Neuronal stem cell (in vitro differentiated cells): Measurements from ENCODE around the gene RIOK2.

Experiments
- DNase-seq: peaks from one replicate; pipeline ENCODE4 v3.0.0-alpha.2; 2013; ENCODE audit warnings: low spot score
- H2AFZ ChIP-seq: one replicate; pipeline ENCODE4 v1.6.1; 2013; ENCODE audit warnings: mild to moderate bottlenecking, low read length, inconsistent platforms
- H2AK5ac ChIP-seq: 2 replicates; pipeline ENCODE4 v1.6.1; 2013; ENCODE audit warnings: low read depth, mild to moderate bottlenecking, inconsistent platforms, low read length, moderate library complexity, mixed read lengths
- H2BK120ac ChIP-seq: 2 replicates; pipeline ENCODE4 v1.6.1; 2013; ENCODE audit warnings: low read depth, mild to moderate bottlenecking, inconsistent platforms, low read length, moderate library complexity, mixed read lengths
- H2BK12ac ChIP-seq: one replicate; pipeline ENCODE4 v1.6.1; 2013; ENCODE audit warnings: low read length, inconsistent platforms
- H2BK15ac ChIP-seq: 2 replicates; pipeline ENCODE4 v1.6.1; 2013; ENCODE audit warnings: mild to moderate bottlenecking, low read length, inconsistent platforms, mixed read lengths
- H2BK5ac ChIP-seq: one replicate; pipeline ENCODE4 v1.6.1; 2013; ENCODE audit warnings: inconsistent platforms, mild to moderate bottlenecking, low read length, moderate library complexity
- H3K14ac ChIP-seq: one replicate; pipeline ENCODE4 v1.6.1; 2013; ENCODE audit warnings: low read length, inconsistent platforms
- H3K18ac ChIP-seq: 2 replicates; pipeline ENCODE4 v1.6.1; 2013; ENCODE audit warnings: low read length, inconsistent platforms
- H3K23ac ChIP-seq: 2 replicates; pipeline ENCODE4 v1.6.1; 2013; ENCODE audit warnings: low read depth, mild to moderate bottlenecking, mixed read lengths, low read length, inconsistent platforms; ENCODE audit not compliant: poor library complexity
- H3K27ac ChIP-seq: replicated peaks from 3 replicates; pipeline ENCODE4 v1.5.1; 2013; ENCODE audit warnings: low read length, inconsistent platforms
- H3K27me3 ChIP-seq, 3 experiments: 2 replicates each; pipeline ENCODE4 v1.6.1; 2013; ENCODE audit warnings: low read length in 3 of 3, mild to moderate bottlenecking in 2 of 3, inconsistent platforms in 1 of 3, low read depth in 1 of 3, mixed read lengths in 1 of 3, moderate library complexity in 1 of 3; ENCODE audit not compliant: control insufficient read depth in 3 of 3, insufficient read depth in 3 of 3
- H3K36me3 ChIP-seq, 2 donors: replicated peaks in 1 of 2; 2 replicates each; pipeline ENCODE4 v1.6.1; 2013; ENCODE audit warnings: low read length in 2 of 2; ENCODE audit not compliant: control insufficient read depth in 2 of 2, insufficient read depth in 2 of 2
- H3K4ac ChIP-seq: 2 replicates; pipeline ENCODE4 v1.6.1; 2013; ENCODE audit warnings: inconsistent platforms, mild to moderate bottlenecking, low read length, moderate library complexity
- H3K4me1 ChIP-seq, 2 donors: 1 replicate in 1 of 2; 2 replicates in 1 of 2; pipeline ENCODE4 v1.6.1; 2013; ENCODE audit warnings: low read length in 2 of 2, low read depth in 1 of 2; ENCODE audit not compliant: control insufficient read depth in 2 of 2, insufficient read depth in 1 of 2
- H3K4me2 ChIP-seq: one replicate; pipeline ENCODE4 v1.6.1; 2013; ENCODE audit warnings: mild to moderate bottlenecking, low read length, inconsistent platforms; ENCODE audit not compliant: insufficient read depth, poor library complexity, severe bottlenecking
- H3K4me3 ChIP-seq, 2 donors: 2 replicates each; pipeline ENCODE4 v1.5.1; 2013; ENCODE audit warnings: low read length in 2 of 2, mild to moderate bottlenecking in 2 of 2, inconsistent platforms in 1 of 2, moderate library complexity in 1 of 2
- H3K79me1 ChIP-seq: one replicate; pipeline ENCODE4 v1.6.1; 2013; ENCODE audit warnings: low read depth, mild to moderate bottlenecking, inconsistent platforms, low read length, moderate library complexity
- H3K9ac ChIP-seq: one replicate; pipeline ENCODE4 v1.6.1; 2013; ENCODE audit warnings: mild to moderate bottlenecking, low read depth, low read length, inconsistent platforms; ENCODE audit not compliant: poor library complexity
- H3K9me3 ChIP-seq, 2 donors: replicated peaks in 1 of 2; 2 replicates each; pipeline versions ENCODE3 to v1.6.1; 2013; ENCODE audit warnings: low read length in 2 of 2, mild to moderate bottlenecking in 2 of 2, inconsistent platforms in 1 of 2, low read depth in 1 of 2, mixed read lengths in 1 of 2, moderate library complexity in 1 of 2; ENCODE audit not compliant: control insufficient read depth in 2 of 2, insufficient read depth in 1 of 2
- H4K8ac ChIP-seq: one replicate; pipeline ENCODE4 v1.6.1; 2013; ENCODE audit warnings: low read depth, mild to moderate bottlenecking, inconsistent platforms, low read length, moderate library complexity
- H4K91ac ChIP-seq: one replicate; pipeline ENCODE4 v1.6.1; 2013; ENCODE audit warnings: low read length, low read depth, mild to moderate bottlenecking, inconsistent platforms; ENCODE audit not compliant: poor library complexity
- WGBS, 2 donors: extraction: QIAGEN DNeasy Blood & Tissue Kit; methylation state at CpG; one replicate each; pipeline ENCODE4 v1.1.7; 2013; ENCODE audit warnings: missing lambda C conversion rate in 2 of 2, mixed read lengths in 1 of 2; ENCODE audit not compliant: insufficient read length in 2 of 2, insufficient replicate concordance in 1 of 2; ENCODE audit errors: extremely low coverage in 2 of 2; 5-methylcytosine and 5-hydroxymethylcytosine counted together

Gene RIOK2

GRCh38 chr5:97225222-97225621 lies 42.2 kb upstream of the RIOK2 start:
- no peaks in the 10 kb centered on the region for H3K4me1 ChIP-seq
- peaks cover 0 to 4% of the 10 kb centered on the region in 2 donors for H3K9me3 ChIP-seq
- H3K36me3 ChIP-seq, result no peaks in the 10 kb centered on the region
- no peak overlapping the region for H3K14ac ChIP-seq
- no peaks in the 10 kb centered on the region for H3K79me1 ChIP-seq
- no peak overlapping the region for H3K4me3 ChIP-seq
- no peak overlapping the region for H3K4me2 ChIP-seq
- no peak overlapping the region for H4K8ac ChIP-seq
- H2BK15ac ChIP-seq, result no peak overlapping the region
- no peak overlapping the region for H2BK5ac ChIP-seq
- H2BK120ac ChIP-seq, result no peak overlapping the region
- H4K91ac ChIP-seq, result no peak overlapping the region
- H3K27ac ChIP-seq, result no peak overlapping the region
- no peak for DNase-seq
- H2AFZ ChIP-seq, result no peak overlapping the region
- no peaks in the 10 kb centered on the region for H3K27me3 ChIP-seq
- H3K23ac ChIP-seq, result no peak overlapping the region
- H3K9ac ChIP-seq, result no peak overlapping the region
- no peak overlapping the region for H3K4ac ChIP-seq
- no peak overlapping the region for H2BK12ac ChIP-seq
- H3K18ac ChIP-seq, result no peak overlapping the region
- no peak overlapping the region for H2AK5ac ChIP-seq

DNA sequence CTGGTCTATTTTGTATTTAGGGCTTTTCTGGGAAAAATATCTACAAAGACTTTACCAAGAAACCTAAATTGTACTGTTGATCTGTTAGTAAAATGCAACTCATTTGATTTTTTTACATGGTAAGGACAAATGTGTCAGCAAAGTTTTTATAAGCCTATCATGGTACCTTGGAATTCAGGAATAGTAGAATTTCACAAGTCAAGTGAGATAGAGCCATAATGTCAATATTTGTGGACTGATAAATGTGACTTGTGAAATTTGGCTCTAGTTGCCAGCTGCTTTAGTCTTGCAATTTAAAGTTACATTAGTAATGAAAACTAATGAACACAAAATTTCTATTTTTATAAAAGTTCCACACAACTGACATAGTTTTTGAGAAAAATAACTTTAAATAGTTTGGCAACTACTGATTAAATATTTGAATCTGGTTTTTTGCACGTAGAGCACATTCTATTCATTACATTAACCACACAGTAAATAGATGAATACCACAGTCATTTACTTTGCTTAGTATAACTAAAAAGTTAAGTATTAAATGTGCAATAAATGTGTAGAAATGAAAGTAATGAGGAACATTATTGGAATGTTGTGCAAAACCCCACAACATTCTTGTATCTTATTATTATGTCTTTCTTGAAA lies 41.2 kb upstream of the RIOK2 start:
- H2AFZ ChIP-seq, result no peak overlapping the region
- no peak overlapping the region for H3K4me2 ChIP-seq
- no peaks in the 10 kb centered on the region for H3K79me1 ChIP-seq
- no CpG with 5 or more reads among the region's 1 CpG for WGBS, 2 donors
- H3K14ac ChIP-seq, result no peak overlapping the region
- no peak overlapping the region for H2BK15ac ChIP-seq
- H3K27me3 ChIP-seq, result no peaks in the 10 kb centered on the region
- no peak overlapping the region for H3K23ac ChIP-seq
- H3K18ac ChIP-seq, result no peak overlapping the region
- no peak overlapping the region for H2AK5ac ChIP-seq
- H3K27ac ChIP-seq, result no peak overlapping the region
- no peak overlapping the region for H3K4ac ChIP-seq
- H3K9ac ChIP-seq, result no peak overlapping the region
- no peak for DNase-seq
- H3K9me3 ChIP-seq, result peaks cover 0 to 4% of the 10 kb centered on the region in 2 donors
- H4K8ac ChIP-seq, result no peak overlapping the region
- no peak overlapping the region for H3K4me3 ChIP-seq
- H3K36me3 ChIP-seq, result no peaks in the 10 kb centered on the region
- no peaks in the 10 kb centered on the region for H3K4me1 ChIP-seq
- H2BK120ac ChIP-seq, result no peak overlapping the region
- H2BK12ac ChIP-seq, result no peak overlapping the region
- no peak overlapping the region for H2BK5ac ChIP-seq
- no peak overlapping the region for H4K91ac ChIP-seq

- Histone ChIP-seq H3K4me3 (no peak overlapping the region), H3K23ac (no peak overlapping the region), H3K27me3 (no peaks in the 10 kb centered on the region), H2BK120ac (no peak overlapping the region), H2BK5ac (no peak overlapping the region), H2AK5ac (no peak overlapping the region), H3K18ac (no peak overlapping the region), H4K91ac (no peak overlapping the region), H3K9ac (no peak overlapping the region), H3K4ac (no peak overlapping the region), H2BK12ac (no peak overlapping the region), H3K4me2 (no peak overlapping the region), H2BK15ac (no peak overlapping the region), H4K8ac (no peak overlapping the region), H3K4me1 (no peaks in the 10 kb centered on the region), H3K79me1 (no peaks in the 10 kb centered on the region), H2AFZ (no peak overlapping the region), H3K14ac (no peak overlapping the region), H3K27ac (no peak overlapping the region), H3K9me3 (peaks cover 0 to 4% of the 10 kb centered on the region in 2 donors), H3K36me3 (no peaks in the 10 kb centered on the region)
- DNase-seq, result no peak
- no CpG with 5 or more reads among the region's 2 CpGs for whole genome bisulfite sequencing, 2 donors
Measured at GRCh38 chr5:97223596-97223995, 40.5 kb upstream of the RIOK2 start.

GRCh38 chr5:97209343-97209742 lies 26.3 kb upstream of the RIOK2 start:
- H3K27ac ChIP-seq, result no peak overlapping the region
- no CpG with 5 or more reads among the region's 2 CpGs for WGBS, 2 donors
- no peak overlapping the region for H2BK15ac ChIP-seq
- H3K36me3 ChIP-seq, result no peaks in the 10 kb centered on the region
- H3K4ac ChIP-seq, result no peak overlapping the region
- DNase-seq, result no peak
- H2BK12ac ChIP-seq, result no peak overlapping the region
- no peak overlapping the region for H2BK120ac ChIP-seq
- H3K4me3 ChIP-seq, result no peak overlapping the region
- no peak overlapping the region for H3K14ac ChIP-seq
- no peaks in the 10 kb centered on the region for H3K9me3 ChIP-seq
- H3K23ac ChIP-seq, result no peak overlapping the region
- no peak overlapping the region for H3K4me2 ChIP-seq
- no peak overlapping the region for H2AFZ ChIP-seq
- H3K9ac ChIP-seq, result no peak overlapping the region
- no peaks in the 10 kb centered on the region for H3K4me1 ChIP-seq
- no peak overlapping the region for H2BK5ac ChIP-seq
- no peak overlapping the region for H2AK5ac ChIP-seq
- H4K91ac ChIP-seq, result no peak overlapping the region
- H3K79me1 ChIP-seq, result no peaks in the 10 kb centered on the region
- no peak overlapping the region for H4K8ac ChIP-seq
- no peaks in the 10 kb centered on the region for H3K27me3 ChIP-seq
- H3K18ac ChIP-seq, result no peak overlapping the region
